Measurements from ENCODE around the gene LGALS12. TPM values are rescaled to one million over a fixed set of nuclear protein-coding genes. Genes with fewer than 3 reads are reported as not detected.
A peak's percentile ranks its signal among the peaks of the same experiment; 100 is the strongest.

LGALS12 gene, protein sequence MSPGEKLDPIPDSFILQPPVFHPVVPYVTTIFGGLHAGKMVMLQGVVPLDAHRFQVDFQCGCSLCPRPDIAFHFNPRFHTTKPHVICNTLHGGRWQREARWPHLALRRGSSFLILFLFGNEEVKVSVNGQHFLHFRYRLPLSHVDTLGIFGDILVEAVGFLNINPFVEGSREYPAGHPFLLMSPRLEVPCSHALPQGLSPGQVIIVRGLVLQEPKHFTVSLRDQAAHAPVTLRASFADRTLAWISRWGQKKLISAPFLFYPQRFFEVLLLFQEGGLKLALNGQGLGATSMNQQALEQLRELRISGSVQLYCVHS
- not detected for total RNA-seq

DNA sequence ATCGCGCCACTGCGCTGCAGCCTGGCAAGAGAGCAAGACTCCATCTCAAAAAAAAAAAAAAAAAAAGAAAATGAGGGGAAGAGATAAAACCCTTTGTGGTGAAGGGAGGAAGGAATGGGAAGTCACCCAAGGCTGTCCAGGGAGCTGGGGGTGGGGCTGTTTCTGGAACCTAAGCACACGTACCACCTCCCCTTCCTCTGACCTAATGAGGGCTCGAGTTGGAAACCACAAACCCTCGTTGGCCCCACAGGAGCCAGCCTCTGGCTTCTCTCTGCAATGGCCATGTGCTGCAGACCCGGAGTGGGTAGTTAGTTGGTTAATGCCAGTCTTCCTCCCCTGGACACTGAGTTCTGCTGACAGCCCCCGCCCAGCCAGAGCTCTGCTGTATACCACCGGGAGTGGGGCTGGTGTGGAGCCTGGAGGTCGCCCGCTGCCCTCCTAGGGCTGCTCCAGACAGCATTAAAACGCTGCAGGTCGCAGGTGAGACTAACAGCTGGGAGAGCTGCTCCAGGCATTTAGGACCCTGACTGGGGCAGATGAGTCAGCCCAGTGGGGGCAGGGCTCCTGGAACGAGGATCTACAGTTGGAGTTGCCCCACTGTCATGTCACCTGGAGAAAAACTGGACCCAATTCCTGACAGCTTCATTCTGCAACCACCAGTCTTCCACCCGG lies at the start of gene LGALS12:
TSS of gene LGALS12 (plus strand) at position 228 of the 672 bp plus-strand sequence. CDS start at position 603, 375 bp downstream.
- Mint-ChIP-seq H3K4me1 (no peaks in the 10 kb centered on the region), H3K27me3 (no peaks in the 10 kb centered on the region), H3K27ac (no peak within 1 kb of the TSS), H3K9me3 (no peaks in the 10 kb centered on the region), H3K4me3 (no peak within 1 kb of the TSS), H3K36me3 (ENCODE audit: low read depth) (no peaks in the 10 kb centered on the region)
- ATAC-seq (replicated peaks), result no peak

DNA sequence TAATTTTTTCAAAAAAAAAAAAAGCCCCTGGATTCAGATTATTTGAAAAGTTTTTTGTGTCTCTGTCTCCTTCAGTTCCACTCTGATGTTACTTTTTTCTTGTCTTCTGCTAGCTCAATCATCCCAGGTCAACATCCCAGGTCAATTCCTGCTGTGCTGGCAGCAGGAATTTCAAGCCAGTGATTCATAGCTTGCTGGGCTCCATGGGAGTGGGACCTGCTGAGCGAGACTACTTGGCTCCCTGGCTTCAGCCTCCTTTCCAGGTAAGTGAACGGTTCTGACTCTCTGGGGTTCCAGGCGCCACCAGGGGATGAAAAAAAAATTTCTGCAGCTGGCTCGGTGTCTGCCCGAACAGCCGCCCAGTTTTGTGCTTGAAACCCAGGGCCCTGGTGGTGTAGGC lies 46.3 kb upstream of the LGALS12 start:
- no peaks in the 10 kb centered on the region for H3K36me3 Mint-ChIP-seq (ENCODE audit: low read depth)
- no peaks in the 10 kb centered on the region for H3K9me3 Mint-ChIP-seq
- peaks cover 22% of the 10 kb centered on the region for H3K27me3 Mint-ChIP-seq
- ATAC-seq (replicated peaks), result no peak
- no peak overlapping the region for H3K4me3 Mint-ChIP-seq
- no peak overlapping the region for H3K27ac Mint-ChIP-seq
- H3K4me1 Mint-ChIP-seq, result no peaks in the 10 kb centered on the region

GRCh38 chr11:63462137-63462536 lies 43.7 kb upstream of the LGALS12 start:
- Mint-ChIP-seq H3K9me3 (no peaks in the 10 kb centered on the region), H3K4me3 (no peak overlapping the region), H3K27ac (no peak overlapping the region), H3K36me3 (ENCODE audit: low read depth) (no peaks in the 10 kb centered on the region), H3K4me1 (no peaks in the 10 kb centered on the region), H3K27me3 (peaks cover 22% of the 10 kb centered on the region)
- no peak for ATAC-seq (replicated peaks)

- Mint-ChIP-seq H3K4me3 (no peak overlapping the region), H3K4me1 (no peaks in the 10 kb centered on the region), H3K27me3 (peaks cover 5% of the 10 kb centered on the region), H3K27ac (no peak overlapping the region), H3K9me3 (no peaks in the 10 kb centered on the region), H3K36me3 (ENCODE audit: low read depth) (no peaks in the 10 kb centered on the region)
- ATAC-seq (replicated peaks), result no peak
These were observed 35.6 kb upstream of the LGALS12 start for GRCh38 chr11:63470311-63470710.

GRCh38 chr11:63472372-63472771 lies 33.5 kb upstream of the LGALS12 start:
- ATAC-seq (replicated peaks), result no peak
- no peaks in the 10 kb centered on the region for H3K36me3 Mint-ChIP-seq (ENCODE audit: low read depth)
- H3K27me3 Mint-ChIP-seq, result peaks cover 11% of the 10 kb centered on the region
- no peaks in the 10 kb centered on the region for H3K4me1 Mint-ChIP-seq
- no peak overlapping the region for H3K27ac Mint-ChIP-seq
- peaks cover 6% of the 10 kb centered on the region for H3K9me3 Mint-ChIP-seq
- no peak overlapping the region for H3K4me3 Mint-ChIP-seq

GRCh38 chr11:63476618-63477017 lies 29.3 kb upstream of the LGALS12 start:
- H3K27me3 Mint-ChIP-seq, result peaks cover 6% of the 10 kb centered on the region
- H3K9me3 Mint-ChIP-seq, result peaks cover 6% of the 10 kb centered on the region
- no peak overlapping the region for H3K4me3 Mint-ChIP-seq
- H3K36me3 Mint-ChIP-seq (ENCODE audit: low read depth), result no peaks in the 10 kb centered on the region
- H3K27ac Mint-ChIP-seq, result no peak overlapping the region
- ATAC-seq (replicated peaks), result no peak
- H3K4me1 Mint-ChIP-seq, result no peaks in the 10 kb centered on the region

GRCh38 chr11:63478896-63479295 lies 27.0 kb upstream of the LGALS12 start:
- ATAC-seq (replicated peaks), result peak; percentile 75
- Mint-ChIP-seq H3K4me3 (no peak overlapping the region), H3K27ac (no peak overlapping the region), H3K9me3 (peaks cover 6% of the 10 kb centered on the region), H3K4me1 (no peaks in the 10 kb centered on the region), H3K36me3 (ENCODE audit: low read depth) (no peaks in the 10 kb centered on the region), H3K27me3 (peaks cover 11% of the 10 kb centered on the region)

DNA sequence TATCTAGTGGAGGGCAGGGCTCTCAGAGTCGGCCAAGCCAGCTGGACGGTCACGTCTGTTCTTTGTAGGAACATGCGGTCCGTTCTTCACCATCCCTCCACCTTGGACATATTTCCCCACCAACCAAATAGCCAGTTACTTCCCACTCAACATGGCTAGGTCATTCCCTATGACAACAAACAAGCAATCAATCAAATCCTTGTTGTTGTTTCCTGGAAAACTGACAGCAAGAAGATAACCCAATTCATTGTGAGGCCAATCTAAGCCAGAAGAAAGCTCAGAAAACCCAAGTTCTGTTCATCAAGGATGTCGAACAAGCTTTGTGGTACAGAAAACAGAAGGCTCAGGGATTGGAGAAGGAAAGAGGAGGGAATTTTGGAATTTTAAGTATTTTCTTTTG lies 25.8 kb upstream of the LGALS12 start:
- ATAC-seq (replicated peaks), result no peak
- H3K27me3 Mint-ChIP-seq, result peaks cover 12% of the 10 kb centered on the region

GRCh38 chr11:63485777-63486176 lies 20.1 kb upstream of the LGALS12 start:
- Mint-ChIP-seq H3K36me3 (ENCODE audit: low read depth) (no peaks in the 10 kb centered on the region), H3K4me3 (no peak overlapping the region), H3K27me3 (peaks cover 16% of the 10 kb centered on the region), H3K4me1 (no peaks in the 10 kb centered on the region), H3K27ac (no peak overlapping the region), H3K9me3 (no peaks in the 10 kb centered on the region)
- ATAC-seq (replicated peaks), result no peak

More for the DNA sequence above, 25.8 kb upstream of the LGALS12 start:
- Mint-ChIP-seq H3K4me3 (no peak overlapping the region), H3K36me3 (ENCODE audit: low read depth) (no peaks in the 10 kb centered on the region), H3K4me1 (no peaks in the 10 kb centered on the region), H3K9me3 (peaks cover 6% of the 10 kb centered on the region), H3K27ac (no peak overlapping the region)

DNA sequence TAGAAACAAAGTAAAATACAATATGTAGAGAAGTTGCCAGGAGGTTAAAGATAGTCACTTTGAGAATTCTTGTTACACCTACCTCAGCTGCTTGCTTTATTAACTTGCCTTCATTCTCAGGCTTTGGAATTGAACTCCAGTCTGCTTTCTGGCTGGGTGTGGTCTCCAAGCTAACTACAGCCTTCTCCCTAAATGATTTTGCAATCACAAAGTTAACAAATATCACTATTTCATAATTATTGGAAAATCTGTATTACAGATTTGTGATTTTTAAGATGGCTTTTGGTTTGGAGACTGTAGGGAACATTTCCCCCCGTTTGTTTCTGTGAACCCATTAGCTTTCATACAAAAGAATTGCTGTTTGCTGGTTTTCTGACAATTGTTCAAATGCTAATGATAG lies 17.1 kb upstream of the LGALS12 start:
- no peaks in the 10 kb centered on the region for H3K4me1 Mint-ChIP-seq
- H3K27me3 Mint-ChIP-seq, result peaks cover 33% of the 10 kb centered on the region
- no peak for ATAC-seq (replicated peaks)
- H3K9me3 Mint-ChIP-seq, result no peaks in the 10 kb centered on the region
- H3K27ac Mint-ChIP-seq, result no peak overlapping the region
- H3K4me3 Mint-ChIP-seq, result no peak overlapping the region
- no peaks in the 10 kb centered on the region for H3K36me3 Mint-ChIP-seq (ENCODE audit: low read depth)

- ATAC-seq (replicated peaks), result no peak
- peaks cover 40% of the 10 kb centered on the region for H3K27me3 Mint-ChIP-seq
- H3K4me3 Mint-ChIP-seq, result no peak overlapping the region
- no peaks in the 10 kb centered on the region for H3K36me3 Mint-ChIP-seq (ENCODE audit: low read depth)
- H3K27ac Mint-ChIP-seq, result no peak overlapping the region
- no peaks in the 10 kb centered on the region for H3K4me1 Mint-ChIP-seq
- no peaks in the 10 kb centered on the region for H3K9me3 Mint-ChIP-seq
These were observed 16.0 kb upstream of the LGALS12 start for GRCh38 chr11:63489879-63490278.

GRCh38 chr11:63490551-63491239 lies 15.2 kb upstream of the LGALS12 start, which contains the start of gene PLAAT5:
PLAAT5 (minus strand) TSS chr11:63491167; CDS start chr11:63491034, 133 bp downstream.
- Mint-ChIP-seq H3K9me3 (no peaks in the 10 kb centered on the region), H3K27ac (no peak within 1 kb of the TSS), H3K4me1 (no peaks in the 10 kb centered on the region), H3K27me3 (peaks cover 40% of the 10 kb centered on the region), H3K36me3 (ENCODE audit: low read depth) (no peaks in the 10 kb centered on the region), H3K4me3 (peak within 1 kb of the TSS; percentile 61)
- ATAC-seq (replicated peaks), result no peak

- ATAC-seq (replicated peaks), result no peak
- Mint-ChIP-seq H3K9me3 (no peaks in the 10 kb centered on the region), H3K4me3 (peak overlapping the region; percentile 61), H3K4me1 (no peaks in the 10 kb centered on the region), H3K27ac (no peak overlapping the region), H3K36me3 (ENCODE audit: low read depth) (no peaks in the 10 kb centered on the region), H3K27me3 (peaks cover 42% of the 10 kb centered on the region)
These were observed 14.7 kb upstream of the LGALS12 start for GRCh38 chr11:63491240-63491587.

- H3K4me3 Mint-ChIP-seq, result peak overlapping the region; percentile 61
- peaks cover 44% of the 10 kb centered on the region for H3K27me3 Mint-ChIP-seq
- H3K9me3 Mint-ChIP-seq, result no peaks in the 10 kb centered on the region
- H3K36me3 Mint-ChIP-seq (ENCODE audit: low read depth), result no peaks in the 10 kb centered on the region
- H3K4me1 Mint-ChIP-seq, result no peaks in the 10 kb centered on the region
- peak; percentile 38 for ATAC-seq (replicated peaks)
- H3K27ac Mint-ChIP-seq, result no peak overlapping the region
These were observed 14.1 kb upstream of the LGALS12 start for GRCh38 chr11:63491636-63492372.

All from activated T-helper 17 cell treated with anti-CD3 and anti-CD28 coated beads, Interleukin-2, amount 50 U/mL, for 72 hours (primary cell).